ENCODE results near the gene UQCC3. TPM values are rescaled to one million over a fixed set of nuclear protein-coding genes. Genes with fewer than 3 reads are reported as not detected.

Gene UQCC3
- total and polyA plus RNA-seq, 2 of the 13 experiments (the other 11 are each of a cell fraction or from before 2014, with no cell fraction given), result 7.7 to 16.0 TPM

- TF ChIP-seq KIAA2018 (CRISPR knock-in tag; IDR thresholded peaks at IDR 0.05; ENCODE audit: borderline replicate concordance), result no peak
- TF ChIP-seq ZBTB33 (CRISPR knock-in tag; IDR thresholded peaks at IDR 0.05), result 0 out of 2 replicates have a peak, but pooled peaks have one; percentile 35
- TF ChIP-seq GATAD1 (CRISPR knock-in tag; IDR thresholded peaks at IDR 0.05), result peak; percentile 59; the same call in 1 of the 2 replicates
- 0 out of 2 replicates have a peak, but pooled peaks have one; percentile 31 for TF ChIP-seq FOXA3 (CRISPR knock-in tag; IDR thresholded peaks at IDR 0.05)
- TF ChIP-seq CEBPB (IDR thresholded peaks at IDR 0.05; ENCODE audit: borderline replicate concordance, low read depth, low read length), result peak; percentile 42; the same call in 1 of the 2 replicates
- TF ChIP-seq ZNF792 (CRISPR knock-in tag; IDR thresholded peaks at IDR 0.05), result peak; percentile 41; the same call in 1 of the 2 replicates
- no peak for TF ChIP-seq THAP7 (CRISPR knock-in tag; IDR thresholded peaks at IDR 0.05)
- TF ChIP-seq PRDM10 (CRISPR knock-in tag; IDR thresholded peaks at IDR 0.05; ENCODE audit: low read depth), result no peak
- no peak for TF ChIP-seq ZNF44 (CRISPR knock-in tag; IDR thresholded peaks at IDR 0.05)
- TF ChIP-seq ZNF263 (CRISPR knock-in tag; IDR thresholded peaks at IDR 0.05), result 0 out of 2 replicates have a peak, but pooled peaks have one; percentile 18
- TF ChIP-seq MED1 (CRISPR knock-in tag; IDR thresholded peaks at IDR 0.05), result peak; percentile 41; the same call in 1 of the 2 replicates
- peak; percentile 85 for TF ChIP-seq BCL6 (CRISPR knock-in tag; IDR thresholded peaks at IDR 0.05)
- 0 out of 2 replicates have a peak, but pooled peaks have one; percentile 42 for TF ChIP-seq HOXD1 (CRISPR knock-in tag; IDR thresholded peaks at IDR 0.05)
- TF ChIP-seq GATAD2A (CRISPR knock-in tag; IDR thresholded peaks at IDR 0.05), result peak; percentile 21; the same call in 1 of the 2 replicates
- TF ChIP-seq REPIN1 (CRISPR knock-in tag; IDR thresholded peaks at IDR 0.05; ENCODE audit: borderline replicate concordance, low read depth), result peak; percentile 45; the same call in 1 of the 2 replicates
- 0 out of 2 replicates have a peak, but pooled peaks have one; percentile 25 for TF ChIP-seq HDAC2 (CRISPR knock-in tag; IDR thresholded peaks at IDR 0.05)
These were observed 9.4 kb downstream of the UQCC3 start (continued) for GRCh38 chr11:62680825-62681240.
